Measurements from ENCODE around the gene EFNA3.

GRCh38 chr1:155086128-155086741 lies 7.6 kb downstream of the EFNA3 start:
- TF ChIP-seq CTCF (IDR thresholded peaks at IDR 0.05) (peak; percentile 99), POLR2AphosphoS5 (IDR thresholded peaks at IDR 0.05; ENCODE audit: low read depth, low read length) (no peak)

Measured in Panc1 (cell line).